MM.1S (cell line): Measurements from ENCODE around the gene OR4K15.

Experiments used
- DNase-seq: peaks from one replicate; pipeline ENCODE4 v3.0.0-alpha.2; 2015
- H2AFZ ChIP-seq: fragments of 300-600 bp; sonication (generic); 2 replicates; pipeline ENCODE4 v1.6.0; 2016; ENCODE audit warnings: antibody characterized with exemption, low read length
- H3F3A ChIP-seq: fragments of 300-600 bp; sonication (generic); 2 replicates; pipeline ENCODE4 v1.6.1; 2016; ENCODE audit warnings: mild to moderate bottlenecking, antibody characterized with exemption, low read length, moderate library complexity, mixed read lengths; ENCODE audit not compliant: insufficient read depth
- H3K27ac ChIP-seq: fragments of 300-600 bp; sonication (generic); 2 replicates; pipeline ENCODE4 v1.5.1; 2016; ENCODE audit warnings: mild to moderate bottlenecking, low read length
- H3K27me3 ChIP-seq: fragments of 300-600 bp; sonication (generic); replicated peaks from 2 replicates; pipeline ENCODE4 v1.6.0; 2016; ENCODE audit warnings: low read length; ENCODE audit not compliant: insufficient read depth
- H3K36me3 ChIP-seq: fragments of 300-600 bp; sonication (generic); replicated peaks from 2 replicates; pipeline ENCODE4 v1.6.1; 2016; ENCODE audit warnings: mild to moderate bottlenecking, low read length, mixed read lengths; ENCODE audit not compliant: insufficient read depth
- H3K4me1 ChIP-seq: fragments of 300-600 bp; sonication (generic); 2 replicates; pipeline ENCODE4 v1.6.1; 2016; ENCODE audit warnings: low read length, mixed read lengths
- H3K4me2 ChIP-seq: fragments of 300-600 bp; sonication (generic); 2 replicates; pipeline ENCODE4 v1.6.0; 2016; ENCODE audit warnings: low read depth, low read length
- H3K4me3 ChIP-seq: fragments of 300-600 bp; sonication (generic); 2 replicates; pipeline ENCODE4 v1.5.1; 2016; ENCODE audit warnings: low read length, mixed read lengths
- H3K79me2 ChIP-seq: fragments of 300-600 bp; sonication (generic); 2 replicates; pipeline ENCODE4 v1.6.1; 2016; ENCODE audit warnings: mixed run types, low read length, mixed read lengths
- H3K9ac ChIP-seq: fragments of 300-600 bp; sonication (generic); 2 replicates; pipeline ENCODE4 v1.6.1; 2016; ENCODE audit warnings: low read length, mixed read lengths
- H3K9me2 ChIP-seq: fragments of 300-600 bp; sonication (generic); replicated peaks from 2 replicates; pipeline ENCODE4 v1.6.1; 2016; ENCODE audit warnings: mild to moderate bottlenecking, low read length, mixed read lengths; ENCODE audit not compliant: insufficient read depth
- H3K9me3 ChIP-seq: fragments of 300-600 bp; sonication (generic); replicated peaks from 2 replicates; pipeline ENCODE4 v1.6.1; 2016; ENCODE audit warnings: mild to moderate bottlenecking, low read length, mixed read lengths; ENCODE audit not compliant: insufficient read depth
- H4K20me1 ChIP-seq: fragments of 300-600 bp; sonication (generic); 2 replicates; pipeline ENCODE4 v1.6.1; 2016; ENCODE audit warnings: mild to moderate bottlenecking, low read length, moderate library complexity, mixed read lengths; ENCODE audit not compliant: insufficient read depth
- EZH2 ChIP-seq: fragments of 300-600 bp; sonication (generic); optimal IDR thresholded peaks from 2 replicates; pipeline ENCODE3; 2017; ENCODE audit warnings: low read depth, mild to moderate bottlenecking, antibody characterized with exemption, low read length, mixed read lengths
- EZH2phosphoT487 ChIP-seq: fragments of 300-600 bp; sonication (generic); IDR thresholded peaks from 2 replicates; pipeline ENCODE4 v1.6.1; 2018; ENCODE audit warnings: antibody characterized with exemption, low read length
- TF ChIP-seq, protein P1 (sequence below): fragments of 300-600 bp; sonication (generic); IDR thresholded peaks from 2 replicates; pipeline ENCODE4 v1.5.1; 2016; ENCODE audit warnings: antibody characterized with exemption, low read length, mixed read lengths

The OR4K15 gene

DNA sequence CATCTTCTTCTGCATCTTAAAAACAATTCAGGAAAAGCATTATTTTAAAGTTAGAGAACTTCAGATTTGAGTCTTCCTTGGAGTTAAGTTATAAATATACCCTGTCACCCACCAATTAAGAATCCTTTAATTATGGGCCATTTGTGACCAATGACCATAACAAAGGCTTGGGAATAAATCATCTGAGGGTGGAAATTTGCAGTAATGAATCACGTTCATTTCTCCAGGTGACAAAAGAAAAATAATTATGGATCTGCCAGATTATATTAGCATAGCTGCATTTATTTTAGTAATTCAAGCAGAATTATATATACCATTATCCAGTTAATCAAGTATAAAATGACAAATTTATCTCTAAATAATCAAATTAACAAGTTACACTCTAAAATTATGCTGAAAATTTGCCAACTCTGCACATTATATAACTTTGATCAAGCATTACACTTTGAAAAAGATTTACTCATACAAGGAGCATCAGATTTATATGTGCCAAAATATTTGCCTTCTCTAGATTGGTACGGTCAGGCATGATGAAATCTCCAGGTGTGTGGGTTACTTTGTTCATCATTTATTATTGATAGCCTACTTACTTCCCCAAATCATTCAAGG is 44.0 kb downstream of the OR4K15 start, which contains the start of gene OR4K14:
Gene OR4K14, minus strand, starts transcription at position 51 of the 609 bp plus-strand sequence. CDS start 4,114 bp downstream, outside the sequence.
- Histone ChIP-seq H3K9ac (no peak within 1 kb of the TSS), H3K4me2 (no peak within 1 kb of the TSS), H3K9me2 (no peaks in the 10 kb centered on the region), H3K79me2 (no peaks in the 10 kb centered on the region), H2AFZ (no peak within 1 kb of the TSS), H3K27me3 (no peaks in the 10 kb centered on the region), H3K27ac (no peak within 1 kb of the TSS), H3K9me3 (no peaks in the 10 kb centered on the region), H3K4me1 (no peaks in the 10 kb centered on the region), H3K4me3 (no peak within 1 kb of the TSS), H3K36me3 (no peaks in the 10 kb centered on the region), H3F3A (no peaks in the 10 kb centered on the region), H4K20me1 (no peaks in the 10 kb centered on the region)
- no peak for TF ChIP-seq EZH2
- TF ChIP-seq, protein P1, sequence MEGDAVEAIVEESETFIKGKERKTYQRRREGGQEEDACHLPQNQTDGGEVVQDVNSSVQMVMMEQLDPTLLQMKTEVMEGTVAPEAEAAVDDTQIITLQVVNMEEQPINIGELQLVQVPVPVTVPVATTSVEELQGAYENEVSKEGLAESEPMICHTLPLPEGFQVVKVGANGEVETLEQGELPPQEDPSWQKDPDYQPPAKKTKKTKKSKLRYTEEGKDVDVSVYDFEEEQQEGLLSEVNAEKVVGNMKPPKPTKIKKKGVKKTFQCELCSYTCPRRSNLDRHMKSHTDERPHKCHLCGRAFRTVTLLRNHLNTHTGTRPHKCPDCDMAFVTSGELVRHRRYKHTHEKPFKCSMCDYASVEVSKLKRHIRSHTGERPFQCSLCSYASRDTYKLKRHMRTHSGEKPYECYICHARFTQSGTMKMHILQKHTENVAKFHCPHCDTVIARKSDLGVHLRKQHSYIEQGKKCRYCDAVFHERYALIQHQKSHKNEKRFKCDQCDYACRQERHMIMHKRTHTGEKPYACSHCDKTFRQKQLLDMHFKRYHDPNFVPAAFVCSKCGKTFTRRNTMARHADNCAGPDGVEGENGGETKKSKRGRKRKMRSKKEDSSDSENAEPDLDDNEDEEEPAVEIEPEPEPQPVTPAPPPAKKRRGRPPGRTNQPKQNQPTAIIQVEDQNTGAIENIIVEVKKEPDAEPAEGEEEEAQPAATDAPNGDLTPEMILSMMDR: no peak
- no peak for TF ChIP-seq EZH2phosphoT487
- no peak for DNase-seq
